Brain microvascular endothelial cell (primary cell): ENCODE results near the gene TOM1L2.

Experiments
- DNase-seq: peaks from one replicate; pipeline ENCODE4 v3.0.0-alpha.2; 2020
- H3K27ac ChIP-seq: fragments of 250-450 bp; sonication (Bioruptor Pico); 2 replicates; pipeline ENCODE4 v1.5.1; 2020; ENCODE audit warnings: mild to moderate bottlenecking, moderate library complexity
- H3K27me3 ChIP-seq: fragments of 250-450 bp; sonication (Bioruptor Pico); replicated peaks from 2 replicates; pipeline ENCODE4 v1.5.1; 2020; ENCODE audit warnings: mild to moderate bottlenecking
- H3K36me3 ChIP-seq: fragments of 250-450 bp; sonication (Bioruptor Pico); replicated peaks from 2 replicates; pipeline ENCODE4 v1.5.1; 2020; ENCODE audit warnings: mild to moderate bottlenecking
- H3K4me3 ChIP-seq: 2 replicates; pipeline ENCODE4 v1.5.1; 2011; ENCODE audit warnings: low read depth, mild to moderate bottlenecking, control low read depth, low read length, moderate library complexity
- CTCF ChIP-seq: IDR thresholded peaks from 2 replicates; pipeline ENCODE4 v1.5.1; 2011; ENCODE audit warnings: low read depth, mild to moderate bottlenecking, moderate library complexity, low read length, control low read depth, inconsistent platforms; ENCODE audit errors: missing control alignments
- in situ Hi-C: cut with HindIII; loops from 2 replicates; pipeline ENCODE4 v1.10.0; 2017; ENCODE audit warnings: low sequenced_read_pairs, low pct_ligation_motif_present

Gene TOM1L2

GRCh38 chr17:17928398-17929287 lies 43.6 kb downstream of the TOM1L2 start:
- Histone ChIP-seq H3K4me3 (no peak overlapping the region), H3K36me3 (no peaks in the 10 kb centered on the region), H3K27me3 (no peaks in the 10 kb centered on the region), H3K27ac (peak overlapping the region; percentile 7)
- in situ Hi-C loops, result no loop called here
- no peak for DNase-seq
- TF ChIP-seq CTCF, result no peak

GRCh38 chr17:17926840-17927449 lies 45.3 kb downstream of the TOM1L2 start:
- H3K36me3 ChIP-seq, result no peaks in the 10 kb centered on the region
- no peaks in the 10 kb centered on the region for H3K27me3 ChIP-seq
- H3K27ac ChIP-seq, result no peak overlapping the region
- DNase-seq, result no peak
- no peak overlapping the region for H3K4me3 ChIP-seq
- no peak for TF ChIP-seq CTCF
- in situ Hi-C loops, result no loop called here

GRCh38 chr17:17926036-17926435 lies 46.2 kb downstream of the TOM1L2 start:
- DNase-seq, result no peak

GRCh38 chr17:17924857-17925250 lies 47.3 kb downstream of the TOM1L2 start:
- in situ Hi-C loops, result no loop called here
- no peak for TF ChIP-seq CTCF
- H3K27ac ChIP-seq, result peak overlapping the region; percentile 34

More at GRCh38 chr17:17926036-17926435, 46.2 kb downstream of the TOM1L2 start:
- no peak overlapping the region for H3K27ac ChIP-seq
- no peaks in the 10 kb centered on the region for H3K36me3 ChIP-seq
- no peaks in the 10 kb centered on the region for H3K27me3 ChIP-seq
- TF ChIP-seq CTCF, result no peak
- in situ Hi-C loops, result no loop called here
- no peak overlapping the region for H3K4me3 ChIP-seq

GRCh38 chr17:17924131-17924856 lies 47.9 kb downstream of the TOM1L2 start:
- in situ Hi-C loops, result no loop called here
- Histone ChIP-seq H3K36me3 (no peaks in the 10 kb centered on the region), H3K4me3 (no peak overlapping the region), H3K27ac (peak overlapping the region; percentile 34), H3K27me3 (no peaks in the 10 kb centered on the region)
- TF ChIP-seq CTCF, result no peak
- peak; percentile 15 for DNase-seq

More at GRCh38 chr17:17924857-17925250, 47.3 kb downstream of the TOM1L2 start:
- H3K4me3 ChIP-seq, result no peak overlapping the region
- no peak for DNase-seq
- no peaks in the 10 kb centered on the region for H3K36me3 ChIP-seq
- no peaks in the 10 kb centered on the region for H3K27me3 ChIP-seq
